NT2/D1 (cell line): ENCODE data around the gene ZNF441.

Experiments used
- DNase-seq: peaks from one replicate; pipeline ENCODE4 v3.0.0-alpha.2; 2011; ENCODE audit warnings: low read depth, low spot score
- H3K27me3 ChIP-seq: 2 replicates; pipeline ENCODE4 v1.6.0; 2011; ENCODE audit warnings: mild to moderate bottlenecking; ENCODE audit not compliant: insufficient read length, insufficient read depth
- H3K36me3 ChIP-seq: 2 replicates; pipeline ENCODE4 v1.6.1; 2011; ENCODE audit warnings: mild to moderate bottlenecking, low read length, mixed read lengths; ENCODE audit not compliant: insufficient read depth, insufficient read length
- H3K4me1 ChIP-seq: 2 replicates; pipeline ENCODE4 v1.5.1; 2011; ENCODE audit not compliant: insufficient read depth, insufficient read length
- H3K4me3 ChIP-seq: 2 replicates; pipeline ENCODE4 v1.5.1; 2011; ENCODE audit warnings: low read depth; ENCODE audit not compliant: insufficient read length
- H3K9ac ChIP-seq: 2 replicates; pipeline ENCODE4 v1.6.0; 2011; ENCODE audit warnings: low read depth; ENCODE audit not compliant: insufficient read length
- H3K9me3 ChIP-seq: 2 replicates; pipeline ENCODE4 v1.5.1; 2011; ENCODE audit warnings: mild to moderate bottlenecking, low read length; ENCODE audit not compliant: insufficient read depth
- SUZ12 ChIP-seq: IDR thresholded peaks from 2 replicates; pipeline ENCODE4 v1.6.1; 2011; ENCODE audit not compliant: insufficient read length, insufficient read depth; ENCODE audit errors: extremely low read depth
- YY1 ChIP-seq: IDR thresholded peaks from 2 replicates; pipeline ENCODE4 v1.6.1; 2011; ENCODE audit not compliant: insufficient read length, insufficient read depth
- ZNF274 ChIP-seq: IDR thresholded peaks from 2 replicates; pipeline ENCODE4 v1.6.1; 2011; ENCODE audit warnings: mild to moderate bottlenecking, low read depth, low read length

Gene ZNF441

GRCh38 chr19:11781295-11782057, 14.7 kb downstream of the ZNF441 start:
- Histone ChIP-seq H3K9ac (no peak overlapping the region), H3K27me3 (no peaks in the 10 kb centered on the region), H3K4me1 (no peaks in the 10 kb centered on the region), H3K4me3 (no peak overlapping the region), H3K9me3 (peaks cover 59% of the 10 kb centered on the region), H3K36me3 (peaks cover 27% of the 10 kb centered on the region)
- DNase-seq = no peak
- TF ChIP-seq ZNF274 = 0 out of 2 replicates have a peak, but pooled peaks have one; percentile 49
- TF ChIP-seq YY1 = no peak
- no peak for TF ChIP-seq SUZ12

- H3K9me3 ChIP-seq = peaks cover 47% of the 10 kb centered on the region
- no peak overlapping the region for H3K4me3 ChIP-seq
- DNase-seq = no peak
- H3K4me1 ChIP-seq = no peaks in the 10 kb centered on the region
- peaks cover 22% of the 10 kb centered on the region for H3K36me3 ChIP-seq
- TF ChIP-seq ZNF274 = no peak
- no peak for TF ChIP-seq YY1
- TF ChIP-seq SUZ12 = no peak
- no peaks in the 10 kb centered on the region for H3K27me3 ChIP-seq
- no peak overlapping the region for H3K9ac ChIP-seq
These were observed 17.0 kb downstream of the ZNF441 start for GRCh38 chr19:11783767-11784166.

- H3K9me3 ChIP-seq = peaks cover 42% of the 10 kb centered on the region
These were observed 17.6 kb downstream of the ZNF441 start for GRCh38 chr19:11784356-11784755.

GRCh38 chr19:11787536-11787935, 20.7 kb downstream of the ZNF441 start:
- H3K9ac ChIP-seq = no peak overlapping the region
- H3K9me3 ChIP-seq = peaks cover 11% of the 10 kb centered on the region
- H3K27me3 ChIP-seq = no peaks in the 10 kb centered on the region
- no peak overlapping the region for H3K4me3 ChIP-seq
- H3K4me1 ChIP-seq = no peaks in the 10 kb centered on the region
- no peak for DNase-seq
- no peaks in the 10 kb centered on the region for H3K36me3 ChIP-seq
- no peak for TF ChIP-seq YY1
- TF ChIP-seq ZNF274 = no peak
- no peak for TF ChIP-seq SUZ12

More at GRCh38 chr19:11784356-11784755, 17.6 kb downstream of the ZNF441 start:
- DNase-seq = no peak
- H3K4me3 ChIP-seq = no peak overlapping the region
- H3K9ac ChIP-seq = no peak overlapping the region
- H3K36me3 ChIP-seq = peaks cover 18% of the 10 kb centered on the region
- TF ChIP-seq SUZ12 (no peak), YY1 (no peak), ZNF274 (no peak)
- H3K27me3 ChIP-seq = no peaks in the 10 kb centered on the region
- H3K4me1 ChIP-seq = no peaks in the 10 kb centered on the region

- no peaks in the 10 kb centered on the region for H3K27me3 ChIP-seq
- TF ChIP-seq YY1 (no peak), SUZ12 (no peak), ZNF274 (no peak)
These were observed 26.1 kb downstream of the ZNF441 start for GRCh38 chr19:11792942-11793341.

GRCh38 chr19:11797491-11797890, 30.7 kb downstream of the ZNF441 start:
- TF ChIP-seq SUZ12 (no peak), YY1 (no peak), ZNF274 (no peak)
- Histone ChIP-seq H3K36me3 (no peaks in the 10 kb centered on the region), H3K9ac (peak overlapping the region; percentile 36), H3K4me1 (no peaks in the 10 kb centered on the region), H3K4me3 (peak overlapping the region; percentile 26), H3K9me3 (no peaks in the 10 kb centered on the region), H3K27me3 (no peaks in the 10 kb centered on the region)
- peak; percentile 67 for DNase-seq

More at GRCh38 chr19:11792942-11793341, 26.1 kb downstream of the ZNF441 start:
- Histone ChIP-seq H3K4me1 (no peaks in the 10 kb centered on the region), H3K36me3 (no peaks in the 10 kb centered on the region), H3K9ac (no peak overlapping the region), H3K4me3 (no peak overlapping the region), H3K9me3 (no peaks in the 10 kb centered on the region; the same call in 1 of the 2 replicates)
- DNase-seq = no peak
